K562 (cell line): ENCODE data around the gene NDUFV2.

Source experiments
- CBFB ChIP-seq: sonication (generic); formaldehyde crosslinking; IDR thresholded peaks from 2 replicates; pipeline ENCODE4 v1.4.0; 2020; ENCODE audit warnings: mild to moderate bottlenecking, missing genetic modification reagents
- CHCHD3 ChIP-seq: fragments of 250-450 bp; sonication (Bioruptor Pico); IDR thresholded peaks from 2 replicates; pipeline ENCODE4 v2.1.2; 2022; ENCODE audit warnings: mild to moderate bottlenecking
- KDM1A ChIP-seq, 2 experiments: fragments of 450-650 bp; IDR thresholded peaks; 2 replicates each; pipeline ENCODE4 v1.6.1; 2016; ENCODE audit warnings: mild to moderate bottlenecking in 2 of 2
- POU5F1 ChIP-seq: fragments of 150-350 bp; IDR thresholded peaks from 2 replicates; pipeline ENCODE4 v1.6.1; 2014; ENCODE audit warnings: borderline replicate concordance, low read length, low read depth, mild to moderate bottlenecking; ENCODE audit not compliant: partially characterized antibody
- TF ChIP-seq, protein P1 (sequence below), 2 experiments: IDR thresholded peaks in 1 of 2; conservative IDR thresholded peaks in 1 of 2; 2 replicates each; pipeline ENCODE4 v1.6.1; 2016; ENCODE audit warnings: low read depth in 2 of 2, mild to moderate bottlenecking in 1 of 2, missing compliant biosample characterization in 1 of 2, missing genetic modification characterization in 1 of 2, moderate library complexity in 1 of 2

DNA sequence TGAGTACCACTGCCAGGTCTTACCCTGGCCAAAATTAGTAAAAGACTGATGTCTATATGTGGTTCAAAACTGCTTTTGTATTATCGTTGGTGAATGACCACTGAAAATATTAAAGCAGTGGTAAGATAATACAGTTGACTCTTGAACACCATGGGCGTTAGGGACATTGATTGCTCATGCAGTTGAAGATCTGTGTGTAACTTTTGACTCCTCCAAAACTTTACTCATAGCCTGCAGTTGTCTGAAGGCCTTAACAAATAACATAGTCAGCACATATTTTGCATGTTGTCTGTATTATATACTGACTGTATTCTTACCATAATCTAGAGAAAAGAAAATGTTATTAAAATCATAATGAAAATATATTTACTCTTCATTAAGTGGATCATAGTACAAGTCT is 28.3 kb downstream of the NDUFV2 start:
- TF ChIP-seq POU5F1 (no peak), KDM1A (IDR thresholded peaks at IDR 0.05) (no peak), CHCHD3 (CRISPR knock-in tag) (no peak), CBFB (CRISPR knock-in tag) (no peak)
- TF ChIP-seq, protein P1, sequence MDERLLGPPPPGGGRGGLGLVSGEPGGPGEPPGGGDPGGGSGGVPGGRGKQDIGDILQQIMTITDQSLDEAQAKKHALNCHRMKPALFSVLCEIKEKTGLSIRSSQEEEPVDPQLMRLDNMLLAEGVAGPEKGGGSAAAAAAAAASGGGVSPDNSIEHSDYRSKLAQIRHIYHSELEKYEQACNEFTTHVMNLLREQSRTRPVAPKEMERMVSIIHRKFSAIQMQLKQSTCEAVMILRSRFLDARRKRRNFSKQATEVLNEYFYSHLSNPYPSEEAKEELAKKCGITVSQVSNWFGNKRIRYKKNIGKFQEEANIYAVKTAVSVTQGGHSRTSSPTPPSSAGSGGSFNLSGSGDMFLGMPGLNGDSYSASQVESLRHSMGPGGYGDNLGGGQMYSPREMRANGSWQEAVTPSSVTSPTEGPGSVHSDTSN (CRISPR knock-in tag; IDR thresholded peaks at IDR 0.05; ENCODE audit: low read depth), result no peak
- TF ChIP-seq, protein P1 (tag; conservative IDR thresholded peaks at IDR 0.05; ENCODE audit: low read depth), result no peak
